OCI-LY1 (cell line): ENCODE data around the gene ANO2.

Source experiments
- H2AFZ ChIP-seq: fragments of 200-600 bp; sonication (generic), shearing (Covaris generic); 2 replicates; pipeline ENCODE4 v1.6.0; 2014; ENCODE audit warnings: antibody characterized with exemption, mild to moderate bottlenecking, low read length
- H3F3A ChIP-seq: fragments of 200-600 bp; sonication (generic), shearing (Covaris generic); 2 replicates; pipeline ENCODE4 v1.6.0; 2014; ENCODE audit warnings: mild to moderate bottlenecking, antibody characterized with exemption, low read length, moderate library complexity; ENCODE audit not compliant: insufficient read depth
- H3K27ac ChIP-seq: fragments of 200-600 bp; sonication (generic); 2 replicates; pipeline ENCODE4 v1.5.1; 2014; ENCODE audit warnings: low read length, mixed run types, mild to moderate bottlenecking, low read depth; ENCODE audit not compliant: poor library complexity, severe bottlenecking
- H3K27me3 ChIP-seq: fragments of 200-600 bp; sonication (generic); 2 replicates; pipeline ENCODE4 v1.6.0; 2014; ENCODE audit warnings: antibody characterized with exemption, mild to moderate bottlenecking, low read length, moderate library complexity; ENCODE audit not compliant: insufficient read depth
- H3K36me3 ChIP-seq: fragments of 200-600 bp; sonication (generic); 2 replicates; pipeline ENCODE4 v1.6.1; 2014; ENCODE audit warnings: mild to moderate bottlenecking, antibody characterized with exemption, low read length, moderate library complexity, mixed read lengths; ENCODE audit not compliant: insufficient read depth
- H3K4me1 ChIP-seq: fragments of 200-600 bp; sonication (generic); 2 replicates; pipeline ENCODE4 v1.5.1; 2014; ENCODE audit warnings: mild to moderate bottlenecking, low read length, moderate library complexity; ENCODE audit not compliant: insufficient read depth, severe bottlenecking
- H3K4me2 ChIP-seq: fragments of 200-600 bp; sonication (generic), shearing (Covaris generic); 2 replicates; pipeline ENCODE4 v1.6.1; 2014; ENCODE audit warnings: low read length
- H3K4me3 ChIP-seq: fragments of 200-600 bp; sonication (generic); 2 replicates; pipeline ENCODE4 v1.5.1; 2014; ENCODE audit warnings: low read length, low read depth, mild to moderate bottlenecking, mixed read lengths; ENCODE audit not compliant: poor library complexity, severe bottlenecking
- H3K79me2 ChIP-seq: fragments of 200-600 bp; shearing (Covaris generic); 2 replicates; pipeline ENCODE4 v1.6.1; 2016; ENCODE audit warnings: mixed run types, low read length, mixed read lengths; ENCODE audit not compliant: insufficient read depth
- H3K9ac ChIP-seq: fragments of 200-600 bp; sonication (generic), shearing (Covaris generic); 2 replicates; pipeline ENCODE4 v1.6.1; 2014; ENCODE audit warnings: mild to moderate bottlenecking, low read length, mixed read lengths
- H3K9me2 ChIP-seq: fragments of 200-600 bp; sonication (generic), shearing (Covaris generic); 2 replicates; pipeline ENCODE4 v1.6.1; 2014; ENCODE audit warnings: low read depth, mild to moderate bottlenecking, low read length, mixed read lengths
- H3K9me3 ChIP-seq: fragments of 200-600 bp; shearing (Covaris generic); 2 replicates; pipeline ENCODE4 v1.6.1; 2014; ENCODE audit warnings: low read length, mixed read lengths
- H4K20me1 ChIP-seq: fragments of 200-600 bp; sonication (generic), shearing (Covaris generic); 2 replicates; pipeline ENCODE4 v1.6.0; 2016; ENCODE audit warnings: mild to moderate bottlenecking, low read length; ENCODE audit not compliant: insufficient read depth
- CTCF ChIP-seq: fragments of 200-600 bp; sonication (generic), shearing (Covaris generic); IDR thresholded peaks from 2 replicates; pipeline ENCODE4 v1.5.1; 2017; ENCODE audit warnings: mild to moderate bottlenecking, antibody characterized with exemption, low read length, moderate library complexity, mixed read lengths
- EZH2 ChIP-seq: fragments of 200-600 bp; sonication (generic), shearing (Covaris generic); IDR thresholded peaks from 2 replicates; pipeline ENCODE4 v1.8.0; 2017; ENCODE audit warnings: borderline replicate concordance, mixed run types, mild to moderate bottlenecking, antibody characterized with exemption, low read length, moderate library complexity, mixed read lengths

Gene ANO2

GRCh38 chr12:5561057-5561456 is 384.0 kb downstream of the ANO2 start:
- Histone ChIP-seq H3K9ac (no peak overlapping the region), H3F3A (no peaks in the 10 kb centered on the region), H3K9me2 (no peaks in the 10 kb centered on the region), H4K20me1 (no peaks in the 10 kb centered on the region), H3K27ac (no peak overlapping the region), H2AFZ (no peak overlapping the region), H3K4me2 (no peak overlapping the region), H3K9me3 (0 out of 2 replicates have a peak, but pooled peaks cover 3% of the 10 kb centered on the region), H3K4me3 (no peak overlapping the region), H3K27me3 (no peaks in the 10 kb centered on the region), H3K36me3 (no peaks in the 10 kb centered on the region), H3K4me1 (no peaks in the 10 kb centered on the region), H3K79me2 (no peaks in the 10 kb centered on the region)
- TF ChIP-seq EZH2: no peak
- no peak for TF ChIP-seq CTCF

GRCh38 chr12:5560265-5560664 is 384.8 kb downstream of the ANO2 start:
- Histone ChIP-seq H3K4me1 (no peaks in the 10 kb centered on the region), H2AFZ (no peak overlapping the region), H3K27ac (no peak overlapping the region), H3F3A (no peaks in the 10 kb centered on the region), H4K20me1 (no peaks in the 10 kb centered on the region), H3K27me3 (no peaks in the 10 kb centered on the region), H3K9me2 (no peaks in the 10 kb centered on the region), H3K9me3 (0 out of 2 replicates have a peak, but pooled peaks cover 3% of the 10 kb centered on the region), H3K4me2 (no peak overlapping the region), H3K4me3 (no peak overlapping the region), H3K9ac (no peak overlapping the region), H3K79me2 (no peaks in the 10 kb centered on the region), H3K36me3 (no peaks in the 10 kb centered on the region)
- TF ChIP-seq CTCF (no peak), EZH2 (no peak)

GRCh38 chr12:5557906-5558305 is 387.2 kb downstream of the ANO2 start:
- Histone ChIP-seq H3K9me2 (no peaks in the 10 kb centered on the region), H3K4me1 (no peaks in the 10 kb centered on the region), H3K27me3 (no peaks in the 10 kb centered on the region), H3K27ac (no peak overlapping the region), H4K20me1 (no peaks in the 10 kb centered on the region), H2AFZ (no peak overlapping the region), H3K9me3 (0 out of 2 replicates have a peak, but pooled peaks cover 3% of the 10 kb centered on the region), H3K4me3 (no peak overlapping the region), H3F3A (no peaks in the 10 kb centered on the region), H3K9ac (no peak overlapping the region), H3K36me3 (no peaks in the 10 kb centered on the region), H3K79me2 (no peaks in the 10 kb centered on the region), H3K4me2 (no peak overlapping the region)
- TF ChIP-seq CTCF (no peak), EZH2 (no peak)
